ENCODE measurements around the gene MGMT. TPM values are rescaled to one million over a fixed set of nuclear protein-coding genes. Genes with fewer than 3 reads are reported as not detected.
"Not testable (repeated sequence)": the region's sequence is repeated elsewhere in the genome, so short reads cannot be mapped to it uniquely, and the experiment has no call there.

The MGMT gene
- total RNA-seq, 2 donors from 2014 or later: 28.6 to 33.7 TPM

- Mint-ChIP-seq H3K4me3 (no peak overlapping the region), H3K4me1 (peaks cover 8% of the 10 kb centered on the region), H3K27ac (no peak overlapping the region), H3K36me3 (ENCODE audit: low read depth) (no peaks in the 10 kb centered on the region), H3K27me3 (ENCODE audit: insufficient read depth) (no peaks in the 10 kb centered on the region), H3K9me3 (no peaks in the 10 kb centered on the region)
- Histone ChIP-seq H3K4me1 (ENCODE audit: control insufficient read depth, insufficient read depth, low read length) (no peaks in the 10 kb centered on the region), H3K4me3 (ENCODE audit: low read length) (no peak overlapping the region), H3K27me3 (ENCODE audit: control insufficient read depth, insufficient read depth, low read length, poor library complexity, severe bottlenecking) (no peaks in the 10 kb centered on the region), H3K9ac (ENCODE audit: extremely low read depth, low read length, poor library complexity, severe bottlenecking) (no peak overlapping the region), H3K9me3 (ENCODE audit: control insufficient read depth, low read length) (no peaks in the 10 kb centered on the region), H3K36me3 (ENCODE audit: control insufficient read depth, insufficient read depth, low read length) (no peaks in the 10 kb centered on the region), H3K27ac (ENCODE audit: low read depth, low read length) (no peak overlapping the region)
- DNase-seq: no peak
- TF ChIP-seq CTCF (conservative IDR thresholded peaks at IDR 0.05): no peak
- 87 to 89% methylated on average over 14 to 15 of the region's 15 CpGs for WGBS, 2 experiments (ENCODE audit: insufficient coverage in 1 of 2, insufficient read length in 1 of 2)
Measured at GRCh38 chr10:129424978-129425377, 42.1 kb upstream of the MGMT start.

- no peaks in the 10 kb centered on the region for H3K27me3 Mint-ChIP-seq (ENCODE audit: insufficient read depth)
- 86 to 87% methylated on average over 3 to 5 of the region's 6 CpGs for whole genome bisulfite sequencing, 2 experiments (ENCODE audit: insufficient coverage in 1 of 2, insufficient read length in 1 of 2)
- no peak for DNase-seq
- peaks cover 8% of the 10 kb centered on the region for H3K4me1 Mint-ChIP-seq
- no peak overlapping the region for H3K27ac Mint-ChIP-seq
- H3K4me3 Mint-ChIP-seq: no peak overlapping the region
- Histone ChIP-seq H3K4me3 (ENCODE audit: low read length) (no peak overlapping the region), H3K4me1 (ENCODE audit: control insufficient read depth, insufficient read depth, low read length) (no peaks in the 10 kb centered on the region), H3K27ac (ENCODE audit: low read depth, low read length) (no peak overlapping the region), H3K36me3 (ENCODE audit: control insufficient read depth, insufficient read depth, low read length) (no peaks in the 10 kb centered on the region), H3K9ac (ENCODE audit: extremely low read depth, low read length, poor library complexity, severe bottlenecking) (no peak overlapping the region), H3K9me3 (ENCODE audit: control insufficient read depth, low read length) (no peaks in the 10 kb centered on the region), H3K27me3 (ENCODE audit: control insufficient read depth, insufficient read depth, low read length, poor library complexity, severe bottlenecking) (no peaks in the 10 kb centered on the region)
- TF ChIP-seq CTCF (conservative IDR thresholded peaks at IDR 0.05): no peak
- H3K36me3 Mint-ChIP-seq (ENCODE audit: low read depth): no peaks in the 10 kb centered on the region
- H3K9me3 Mint-ChIP-seq: no peaks in the 10 kb centered on the region
Measured at GRCh38 chr10:129426606-129427005, 40.4 kb upstream of the MGMT start.

- no peaks in the 10 kb centered on the region for H3K9me3 ChIP-seq (ENCODE audit: control insufficient read depth, low read length)
- Mint-ChIP-seq H3K36me3 (ENCODE audit: low read depth) (no peaks in the 10 kb centered on the region), H3K4me1 (peaks cover 14% of the 10 kb centered on the region), H3K27ac (no peak overlapping the region), H3K4me3 (no peak overlapping the region), H3K9me3 (peaks cover 11% of the 10 kb centered on the region), H3K27me3 (ENCODE audit: insufficient read depth) (peaks cover 1% of the 10 kb centered on the region)
- WGBS, 2 experiments (ENCODE audit: insufficient coverage in 1 of 2, insufficient read length in 1 of 2): 92 to 96% methylated on average over 6 to 7 of the region's 7 CpGs
- H3K36me3 ChIP-seq (ENCODE audit: control insufficient read depth, insufficient read depth, low read length): no peaks in the 10 kb centered on the region
- no peak for TF ChIP-seq CTCF (conservative IDR thresholded peaks at IDR 0.05)
- no peak overlapping the region for H3K4me3 ChIP-seq (ENCODE audit: low read length)
- no peak overlapping the region for H3K9ac ChIP-seq (ENCODE audit: extremely low read depth, low read length, poor library complexity, severe bottlenecking)
- H3K27ac ChIP-seq (ENCODE audit: low read depth, low read length): no peak overlapping the region
- DNase-seq: no peak
- no peaks in the 10 kb centered on the region for H3K4me1 ChIP-seq (ENCODE audit: control insufficient read depth, insufficient read depth, low read length)
- H3K27me3 ChIP-seq (ENCODE audit: control insufficient read depth, insufficient read depth, low read length, poor library complexity, severe bottlenecking): no peaks in the 10 kb centered on the region
Measured at GRCh38 chr10:129433266-129433665, 33.8 kb upstream of the MGMT start.

- WGBS, 2 experiments (ENCODE audit: insufficient coverage in 1 of 2, insufficient read length in 1 of 2): 90 to 93% methylated on average over 3 to 4 of the region's 4 CpGs
- not testable (repeated sequence) for H3K27me3 ChIP-seq (ENCODE audit: control insufficient read depth, insufficient read depth, low read length, poor library complexity, severe bottlenecking); H3K36me3 Mint-ChIP-seq (ENCODE audit: low read depth)
Measured at GRCh38 chr10:129435724-129436123, 31.3 kb upstream of the MGMT start.

More at GRCh38 chr10:129435724-129436123, 31.3 kb upstream of the MGMT start:
- not testable (repeated sequence) for H3K9me3 ChIP-seq (ENCODE audit: control insufficient read depth, low read length); H3K9ac ChIP-seq (ENCODE audit: extremely low read depth, low read length, poor library complexity, severe bottlenecking); H3K4me1 Mint-ChIP-seq; H3K27ac ChIP-seq (ENCODE audit: low read depth, low read length); H3K4me1 ChIP-seq (ENCODE audit: control insufficient read depth, insufficient read depth, low read length); H3K4me3 ChIP-seq (ENCODE audit: low read length); H3K4me3 Mint-ChIP-seq; H3K27me3 Mint-ChIP-seq (ENCODE audit: insufficient read depth); H3K27ac Mint-ChIP-seq; DNase-seq; H3K36me3 ChIP-seq (ENCODE audit: control insufficient read depth, insufficient read depth, low read length)
- peaks cover 11% of the 10 kb centered on the region for H3K9me3 Mint-ChIP-seq

Data from endodermal cell (in vitro differentiated cells).